GM21825 (cell line): ENCODE results near the gene NOTCH4.
A peak's percentile ranks its signal among the peaks of the same experiment; 100 is the strongest.
"Not testable (repeated sequence)": the region's sequence is repeated elsewhere in the genome, so short reads cannot be mapped to it uniquely, and the experiment has no call there.

ENCODE experiments used
- ATAC-seq: cut with Tn5 transposase; IDR thresholded peaks from one replicate; pipeline ENCODE4 v1.9.1; 2021; ENCODE audit warnings: mild to moderate bottlenecking, moderate library complexity; ENCODE audit not compliant: unreplicated experiment

NOTCH4 gene

DNA sequence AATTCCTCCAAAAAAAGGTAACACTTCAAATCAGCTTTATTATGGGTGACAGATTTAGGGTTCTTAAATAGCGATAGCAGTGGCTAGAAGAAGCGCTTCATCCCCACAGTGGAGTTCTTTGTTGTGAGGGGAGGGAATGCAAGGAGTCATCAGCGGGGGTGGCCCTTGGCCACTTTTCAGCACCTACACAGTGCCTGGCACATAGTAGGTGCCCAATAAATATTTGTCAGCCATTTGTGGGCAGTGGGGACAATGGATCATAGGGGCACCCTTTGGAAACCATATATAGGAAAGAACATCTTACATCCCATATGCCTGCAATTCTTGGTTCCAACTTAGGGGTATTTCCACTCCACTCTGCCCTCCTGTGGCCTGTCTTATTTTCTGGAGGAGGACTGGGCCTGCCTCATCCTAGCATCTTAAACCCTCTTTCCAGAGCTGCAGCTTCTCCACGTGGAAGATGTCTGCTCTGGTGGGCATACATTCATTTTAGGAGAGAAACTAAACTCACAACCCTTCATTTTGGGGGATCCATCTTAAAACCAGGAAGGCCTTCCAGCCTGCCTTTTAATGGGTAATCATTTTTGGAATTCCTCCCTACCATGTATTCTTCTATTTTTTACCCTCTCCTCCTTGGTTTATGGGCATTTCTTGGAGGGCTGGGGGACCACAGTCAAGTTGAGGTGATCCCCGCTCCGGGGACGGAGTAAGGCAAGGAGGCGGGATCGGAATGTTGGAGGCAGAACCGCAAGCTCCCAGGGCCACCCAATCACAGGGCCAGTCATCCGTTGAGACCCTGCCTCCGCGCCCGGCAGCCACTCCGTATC is 28.8 kb downstream of the NOTCH4 start:
- ATAC-seq: no peak

- no peak for ATAC-seq
Observed at GRCh38 chr6:32194388-32194787, 29.5 kb downstream of the NOTCH4 start.

DNA sequence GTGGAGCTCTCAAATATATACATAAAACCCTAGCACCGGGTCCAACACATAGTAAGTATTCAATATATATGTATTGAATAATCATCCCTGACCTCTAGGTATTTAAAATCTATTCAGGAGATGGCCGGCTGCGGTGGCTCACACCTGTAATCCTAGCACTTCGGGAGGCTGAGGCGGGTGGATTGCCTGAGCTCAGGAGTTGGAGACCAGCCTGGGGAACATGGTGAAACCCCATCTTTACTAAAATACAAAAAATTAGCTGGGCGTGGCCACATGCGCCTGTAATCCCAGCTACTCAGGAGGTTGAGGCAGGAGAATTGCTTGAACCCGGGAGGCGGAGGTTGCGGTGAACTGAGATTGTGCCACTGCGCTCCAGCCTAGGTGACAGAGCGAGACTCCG is 30.8 kb downstream of the NOTCH4 start:
- not testable (repeated sequence) for ATAC-seq

- ATAC-seq: no peak
Observed at GRCh38 chr6:32192608-32193039, 31.2 kb downstream of the NOTCH4 start, which contains the start of gene GPSM3. GPSM3 (minus strand) TSS chr6:32192643; CDS start chr6:32192513, 130 bp downstream.

DNA sequence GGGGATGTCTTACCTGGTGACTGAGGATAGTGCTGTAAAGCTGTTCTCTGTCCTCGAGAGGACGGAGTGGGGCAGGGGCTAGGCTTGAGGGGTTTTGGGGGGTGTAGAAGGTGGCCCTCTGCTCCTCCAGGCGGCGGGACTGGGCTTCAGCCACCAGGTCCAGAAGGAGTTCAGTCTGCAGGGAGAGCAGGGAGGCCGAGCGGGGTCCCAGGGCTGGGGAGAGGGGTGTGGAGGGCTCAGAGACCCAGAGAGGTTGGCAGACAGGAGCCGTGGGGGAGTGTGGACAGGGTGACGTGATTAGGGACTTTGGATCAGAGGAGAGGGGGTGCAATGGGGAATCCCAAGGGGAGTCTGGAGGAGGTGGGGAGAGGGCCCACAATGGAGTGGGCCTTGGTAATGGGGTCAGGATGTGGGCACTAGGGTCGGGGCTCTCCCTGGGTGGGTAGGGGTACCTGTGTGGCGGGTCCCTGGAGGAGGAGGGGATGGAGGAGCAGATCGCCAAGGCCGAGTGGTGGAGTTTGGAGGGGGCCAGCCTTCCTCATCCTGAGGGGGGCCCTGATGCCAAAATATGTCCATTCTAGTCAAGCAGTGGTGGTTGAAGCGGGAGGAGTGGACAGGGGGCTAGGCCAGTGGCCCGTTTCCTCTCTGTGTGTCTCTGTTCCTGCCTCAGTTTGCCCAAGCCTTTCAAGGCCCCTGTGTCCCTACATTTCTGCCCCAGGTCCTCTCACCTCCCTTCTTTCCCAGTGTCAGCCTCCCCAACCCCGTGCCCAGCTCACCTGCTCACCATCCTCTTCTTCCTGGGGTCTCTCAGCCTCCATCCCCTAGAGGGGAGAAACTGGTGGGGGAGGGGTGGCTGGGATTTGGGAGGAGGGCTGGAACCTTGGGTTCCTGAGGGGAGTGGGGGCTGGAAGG is 31.9 kb downstream of the NOTCH4 start:
- no peak for ATAC-seq

DNA sequence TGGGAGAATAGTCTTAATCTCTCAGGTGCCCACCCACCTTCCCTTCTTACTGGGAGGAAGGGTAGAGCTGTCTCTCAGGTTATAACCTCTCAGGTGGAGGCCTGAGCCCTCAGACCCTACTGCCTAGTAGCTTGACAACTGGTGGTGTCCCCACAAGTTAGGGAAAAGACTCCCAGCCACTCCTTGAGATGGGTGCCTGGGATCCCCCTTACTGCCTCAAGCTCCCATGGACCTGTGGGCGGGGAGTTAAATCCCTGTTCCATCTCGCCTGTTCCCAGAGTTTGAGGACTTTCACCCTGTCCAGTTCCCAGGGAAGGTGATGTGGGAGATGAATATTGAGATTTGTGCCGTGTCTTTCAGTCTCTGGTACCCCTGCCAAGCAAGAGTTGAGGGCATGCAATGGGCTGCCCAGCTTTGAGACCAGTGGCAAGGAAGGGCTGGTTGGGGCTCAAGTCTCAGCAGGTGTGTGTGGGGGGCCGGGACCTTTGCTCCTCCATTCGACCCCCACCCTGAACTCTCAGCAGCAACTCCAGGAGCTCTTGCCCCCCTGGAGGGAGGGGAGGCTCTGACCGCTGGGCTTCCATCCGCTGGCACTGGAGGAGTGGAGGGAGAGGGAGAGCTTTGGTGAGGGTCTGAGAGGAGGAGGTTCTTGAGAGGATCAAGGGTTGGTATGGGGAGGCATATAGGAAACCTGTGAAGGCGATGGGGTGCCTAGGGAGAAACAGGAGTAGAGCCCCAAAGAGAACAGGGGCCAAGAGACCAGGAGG is 32.8 kb downstream of the NOTCH4 start:
- no peak for ATAC-seq

GRCh38 chr6:32190054-32190851 is 33.6 kb downstream of the NOTCH4 start, which contains the start of gene PBX2:
PBX2 (minus strand) TSS chr6:32190202; CDS start chr6:32189915, 287 bp downstream.
- ATAC-seq: peak; percentile 56

GRCh38 chr6:32189742-32190053 is 34.2 kb downstream of the NOTCH4 start:
- no peak for ATAC-seq

- no peak for ATAC-seq
Observed at GRCh38 chr6:32189069-32189741, 34.7 kb downstream of the NOTCH4 start.

- no peak for ATAC-seq
Observed at GRCh38 chr6:32188381-32189068, 35.3 kb downstream of the NOTCH4 start.

DNA sequence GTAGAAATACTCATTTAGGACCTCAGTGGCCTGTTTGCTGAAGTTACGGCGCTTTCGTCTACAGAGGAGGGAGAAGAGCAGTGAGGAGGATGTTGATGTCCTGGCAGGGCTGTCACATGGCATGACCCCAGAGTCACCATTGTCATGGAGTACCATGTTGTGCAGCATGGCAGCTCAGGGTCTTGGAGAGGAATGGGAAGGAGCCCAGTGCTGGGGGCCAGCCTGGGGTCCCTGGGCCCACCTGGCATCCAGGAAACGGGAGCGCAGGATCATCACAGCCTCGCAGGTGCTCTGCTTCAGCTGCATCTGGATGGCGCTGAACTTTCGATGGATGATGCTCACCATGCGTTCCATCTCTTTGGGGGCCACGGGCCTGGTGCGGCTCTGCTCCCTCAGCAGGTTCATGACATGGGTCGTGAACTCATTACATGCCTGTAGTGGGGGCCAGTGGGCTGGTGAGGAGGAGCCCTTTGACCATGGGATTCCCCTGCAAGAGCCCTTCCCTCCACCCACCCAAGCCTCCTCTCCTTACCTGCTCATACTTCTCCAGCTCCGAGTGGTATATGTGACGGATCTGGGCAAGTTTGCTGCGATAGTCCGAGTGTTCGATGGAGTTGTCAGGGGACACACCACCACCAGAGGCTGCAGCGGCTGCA is 36.0 kb downstream of the NOTCH4 start:
- ATAC-seq: not testable (repeated sequence)

GRCh38 chr6:32187009-32187709 is 36.7 kb downstream of the NOTCH4 start:
- no peak for ATAC-seq

DNA sequence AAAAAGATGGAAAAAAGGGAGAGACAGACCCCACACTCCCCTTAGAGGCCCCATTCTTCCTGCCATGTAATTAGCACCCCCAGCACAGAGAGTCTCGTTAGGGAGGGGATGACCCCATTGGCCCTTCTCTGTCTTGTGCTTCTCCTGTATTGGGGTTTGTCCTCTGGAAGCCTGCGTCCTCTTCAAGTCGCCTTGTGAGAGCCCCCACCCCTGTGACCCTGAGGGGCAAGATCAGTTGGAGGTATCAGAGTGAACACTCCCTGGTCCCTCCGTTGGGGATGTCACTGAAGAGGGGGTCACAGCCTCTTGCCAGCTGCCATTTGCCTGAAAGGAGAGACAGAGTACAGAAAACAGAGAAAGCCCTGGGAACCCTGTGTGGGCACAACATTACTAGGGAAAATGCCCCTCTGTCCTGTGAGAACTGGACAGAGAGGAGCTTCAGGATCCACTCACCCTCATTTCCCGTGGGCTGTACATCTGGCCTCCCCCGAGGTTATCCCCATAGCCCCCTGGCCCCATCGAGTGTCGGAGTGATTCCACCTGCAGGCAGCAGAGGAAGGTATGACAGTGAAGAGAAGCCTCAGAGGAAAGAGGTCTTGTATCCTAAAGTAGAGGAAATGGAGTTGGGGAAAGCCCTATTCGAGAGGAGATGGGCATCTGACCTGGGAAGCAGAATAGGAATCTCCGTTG is 37.6 kb downstream of the NOTCH4 start:
- ATAC-seq: not testable (repeated sequence)

DNA sequence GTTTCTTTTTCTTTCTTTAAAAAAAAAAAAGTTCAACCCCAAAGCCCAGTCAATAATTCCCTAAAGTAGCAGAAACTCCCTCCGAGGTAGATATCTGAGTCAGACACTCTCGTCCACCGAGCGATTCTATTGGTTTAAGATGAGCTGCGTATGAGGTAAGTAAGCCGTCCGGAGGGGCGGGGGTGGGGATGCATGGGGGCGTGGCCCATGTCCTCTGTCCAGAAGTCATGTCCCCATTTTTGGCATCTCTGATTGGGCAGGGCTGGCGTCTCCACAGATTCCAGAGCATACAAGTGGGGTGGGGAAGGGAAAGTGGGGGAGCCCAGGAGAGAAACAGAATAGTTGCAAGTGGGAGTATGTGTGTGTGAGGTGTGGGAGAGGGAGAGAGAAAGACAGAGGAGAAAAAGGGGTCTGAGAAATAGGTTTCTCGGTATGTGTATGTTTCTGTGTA is 38.2 kb downstream of the NOTCH4 start:
- ATAC-seq: not testable (repeated sequence)

GRCh38 chr6:32184084-32184640 is 39.7 kb downstream of the NOTCH4 start, which contains the start of gene AGER:
AGER (minus strand) TSS chr6:32184253; CDS start chr6:32184222, 31 bp downstream.
- no peak for ATAC-seq

- ATAC-seq: no peak
Observed at GRCh38 chr6:32183483-32184083, 40.3 kb downstream of the NOTCH4 start.
